SU-DHL-6 (cell line): ENCODE data around the gene IL10RA.

Experiments
- CTCF ChIP-seq: fragments of 200-600 bp; sonication (generic); IDR thresholded peaks from one replicate; pipeline ENCODE4 v1.5.1; 2017; ENCODE audit warnings: antibody characterized with exemption, mild to moderate bottlenecking, low read length, moderate library complexity; ENCODE audit not compliant: insufficient read depth, poor library complexity, severe bottlenecking
- EZH2phosphoT487 ChIP-seq: fragments of 200-600 bp; sonication (generic), shearing (Covaris generic); conservative IDR thresholded peaks from 2 replicates; pipeline ENCODE4 v1.6.1; 2018; ENCODE audit warnings: mild to moderate bottlenecking, antibody characterized with exemption, low read length, moderate library complexity, mixed read lengths

- no peak for TF ChIP-seq CTCF
- TF ChIP-seq EZH2phosphoT487, result no peak
Measured at GRCh38 chr11:117998664-117999353, 12.6 kb downstream of the IL10RA start.
